BLaER1 (cell line): Measurements from ENCODE around the gene PSTPIP2.
"Not testable (repeated sequence)": the region's sequence is repeated elsewhere in the genome, so short reads cannot be mapped to it uniquely, and the experiment has no call there.

ENCODE experiments used
- H3K27ac ChIP-seq: shearing (Covaris generic); formaldehyde crosslinking; 2 replicates; pipeline ENCODE4 v1.8.1; 2022
- H3K27me3 ChIP-seq: shearing (Covaris generic); formaldehyde crosslinking; 2 replicates; pipeline ENCODE4 v1.8.1; 2022
- H3K36me3 ChIP-seq: shearing (Covaris generic); formaldehyde crosslinking; 2 replicates; pipeline ENCODE4 v1.8.1; 2022
- H3K4me1 ChIP-seq: shearing (Covaris generic); formaldehyde crosslinking; 2 replicates; pipeline ENCODE4 v1.8.1; 2022
- H3K4me2 ChIP-seq: shearing (Covaris generic); formaldehyde crosslinking; 2 replicates; pipeline ENCODE4 v1.8.1; 2022
- H3K4me3 ChIP-seq: shearing (Covaris generic); formaldehyde crosslinking; 2 replicates; pipeline ENCODE4 v1.8.1; 2022
- H3K9ac ChIP-seq: shearing (Covaris generic); formaldehyde crosslinking; 2 replicates; pipeline ENCODE4 v1.8.1; 2022
- H3K9me3 ChIP-seq: shearing (Covaris generic); formaldehyde crosslinking; 2 replicates; pipeline ENCODE4 v1.8.1; 2022
- H4K20me1 ChIP-seq: shearing (Covaris generic); formaldehyde crosslinking; 2 replicates; pipeline ENCODE4 v1.8.1; 2022
- Cebpa-rat ChIP-seq: shearing (Covaris generic); IDR thresholded peaks from 2 replicates; pipeline ENCODE4 v1.8.1; 2022

Gene PSTPIP2

GRCh38 chr18:46096651-46097300 lies 24.7 kb upstream of the PSTPIP2 start:
- Histone ChIP-seq H3K27ac (peak overlapping the region; percentile 84; the same call in 1 of the 2 replicates), H3K27me3 (no peaks in the 10 kb centered on the region), H3K4me3 (peak overlapping the region; percentile 79), H3K9me3 (no peaks in the 10 kb centered on the region), H3K36me3 (peaks cover 41% of the 10 kb centered on the region), H3K4me2 (peak overlapping the region; percentile 86), H4K20me1 (peaks cover 56% of the 10 kb centered on the region), H3K9ac (peak overlapping the region; percentile 92), H3K4me1 (peaks cover 28% of the 10 kb centered on the region)
- no peak for TF ChIP-seq Cebpa-rat

- H4K20me1 ChIP-seq = peaks cover 68% of the 10 kb centered on the region
These were observed 23.5 kb upstream of the PSTPIP2 start for GRCh38 chr18:46095532-46095931.

GRCh38 chr18:46088501-46088900 lies 16.4 kb upstream of the PSTPIP2 start:
- not testable (repeated sequence) for H3K4me2 ChIP-seq, H3K4me3 ChIP-seq, H3K9me3 ChIP-seq, H3K9ac ChIP-seq, H3K27me3 ChIP-seq, H3K27ac ChIP-seq, H3K4me1 ChIP-seq
- Histone ChIP-seq H4K20me1 (peaks cover 99% of the 10 kb centered on the region), H3K36me3 (peaks cover 99% of the 10 kb centered on the region)

More at GRCh38 chr18:46095532-46095931, 23.5 kb upstream of the PSTPIP2 start:
- peak overlapping the region; percentile 86 for H3K4me2 ChIP-seq
- H3K4me3 ChIP-seq = no peak overlapping the region
- H3K27ac ChIP-seq = no peak overlapping the region
- peaks cover 53% of the 10 kb centered on the region for H3K36me3 ChIP-seq
- H3K9me3 ChIP-seq = no peaks in the 10 kb centered on the region
- no peak for TF ChIP-seq Cebpa-rat
- H3K4me1 ChIP-seq = peaks cover 28% of the 10 kb centered on the region
- no peaks in the 10 kb centered on the region for H3K27me3 ChIP-seq
- no peak overlapping the region for H3K9ac ChIP-seq

- Histone ChIP-seq H3K4me1 (no peaks in the 10 kb centered on the region), H3K4me2 (no peak overlapping the region), H3K36me3 (peaks cover 100% of the 10 kb centered on the region), H3K9me3 (no peaks in the 10 kb centered on the region), H3K27me3 (no peaks in the 10 kb centered on the region), H3K9ac (no peak overlapping the region), H3K4me3 (no peak overlapping the region), H4K20me1 (peaks cover 75% of the 10 kb centered on the region), H3K27ac (no peak overlapping the region)
- TF ChIP-seq Cebpa-rat = no peak
These were observed 12.4 kb upstream of the PSTPIP2 start for GRCh38 chr18:46084431-46084830.

- Histone ChIP-seq H3K4me3 (no peak overlapping the region), H3K36me3 (peaks cover 84% of the 10 kb centered on the region), H4K20me1 (peaks cover 45% of the 10 kb centered on the region), H3K9me3 (no peaks in the 10 kb centered on the region), H3K27ac (no peak overlapping the region), H3K9ac (no peak overlapping the region), H3K4me2 (no peak overlapping the region), H3K4me1 (no peaks in the 10 kb centered on the region), H3K27me3 (no peaks in the 10 kb centered on the region)
- TF ChIP-seq Cebpa-rat = no peak
These were observed 8.1 kb upstream of the PSTPIP2 start for GRCh38 chr18:46080156-46080555.

- H3K27ac ChIP-seq = no peak overlapping the region
- no peak overlapping the region for H3K4me2 ChIP-seq
- H3K36me3 ChIP-seq = peaks cover 78% of the 10 kb centered on the region
- H3K9me3 ChIP-seq = no peaks in the 10 kb centered on the region
- peaks cover 40% of the 10 kb centered on the region for H4K20me1 ChIP-seq
- no peak overlapping the region for H3K9ac ChIP-seq
- no peak for TF ChIP-seq Cebpa-rat
- no peaks in the 10 kb centered on the region for H3K4me1 ChIP-seq
- H3K4me3 ChIP-seq = no peak overlapping the region
- H3K27me3 ChIP-seq = no peaks in the 10 kb centered on the region
These were observed 7.3 kb upstream of the PSTPIP2 start for GRCh38 chr18:46079336-46079735.

- H3K9ac ChIP-seq = no peak overlapping the region
- H3K9me3 ChIP-seq = no peaks in the 10 kb centered on the region
- H3K27me3 ChIP-seq = peaks cover 36% of the 10 kb centered on the region
- H3K4me2 ChIP-seq = no peak overlapping the region
- H3K4me3 ChIP-seq = no peak overlapping the region
- no peak for TF ChIP-seq Cebpa-rat
- peaks cover 27% of the 10 kb centered on the region for H3K36me3 ChIP-seq
- peaks cover 17% of the 10 kb centered on the region; the same call in 1 of the 2 replicates for H3K4me1 ChIP-seq
- H3K27ac ChIP-seq = no peak overlapping the region
- H4K20me1 ChIP-seq = peaks cover 48% of the 10 kb centered on the region
These were observed 1.6 kb upstream of the PSTPIP2 start for GRCh38 chr18:46073474-46074331.

GRCh38 chr18:46072959-46073358 lies 899 bp upstream of the PSTPIP2 start:
- peaks cover 48% of the 10 kb centered on the region for H4K20me1 ChIP-seq
- TF ChIP-seq Cebpa-rat = no peak
- no peaks in the 10 kb centered on the region for H3K9me3 ChIP-seq
- H3K9ac ChIP-seq = no peak overlapping the region
- H3K4me1 ChIP-seq = peaks cover 17% of the 10 kb centered on the region; the same call in 1 of the 2 replicates
- H3K27me3 ChIP-seq = peaks cover 36% of the 10 kb centered on the region
- no peak overlapping the region for H3K27ac ChIP-seq
- peaks cover 19% of the 10 kb centered on the region for H3K36me3 ChIP-seq
- H3K4me3 ChIP-seq = no peak overlapping the region
- H3K4me2 ChIP-seq = no peak overlapping the region

GRCh38 chr18:46072376-46072867 lies 362 bp upstream of the PSTPIP2 start:
- peak overlapping the region; percentile 83 for H3K4me2 ChIP-seq
- peaks cover 17% of the 10 kb centered on the region; the same call in 1 of the 2 replicates for H3K4me1 ChIP-seq
- TF ChIP-seq Cebpa-rat = no peak
- H3K9me3 ChIP-seq = no peaks in the 10 kb centered on the region
- no peak overlapping the region; the same call in 1 of the 2 replicates for H3K9ac ChIP-seq
- H4K20me1 ChIP-seq = peaks cover 43% of the 10 kb centered on the region
- no peak overlapping the region for H3K27ac ChIP-seq
- peak overlapping the region; percentile 67 for H3K4me3 ChIP-seq
- peaks cover 36% of the 10 kb centered on the region for H3K27me3 ChIP-seq
- peaks cover 14% of the 10 kb centered on the region for H3K36me3 ChIP-seq
